BJ (cell line): Measurements from ENCODE around the gene PIK3R2. TPM values are rescaled to one million over a fixed set of nuclear protein-coding genes. Genes with fewer than 3 reads are reported as not detected.

Experiments
- CTCF ChIA-PET: fragments of 350-600 bp; formaldehyde crosslinking; extraction: SDS; loops from one replicate; lab custom pipeline; 2021; ENCODE audit warnings: antibody characterized with exemption, inconsistent platforms; lab: Yijun Ruan, JAX
- POLR2A ChIA-PET: fragments of 300-600 bp; sonication (Branson Sonifier 250); formaldehyde crosslinking; extraction: SDS; loops from one replicate; lab custom pipeline; 2021; ENCODE audit warnings: antibody characterized with exemption; lab: Charles Lee
- DNase-seq: peaks from one replicate; pipeline ENCODE4 v3.0.0-alpha.2; 2011; ENCODE audit warnings: low read depth
- H3K27me3 ChIP-seq: 2 replicates; pipeline ENCODE4 v1.6.0; 2011; ENCODE audit warnings: low read length; ENCODE audit not compliant: control insufficient read depth, insufficient read depth
- H3K36me3 ChIP-seq: 2 replicates; pipeline ENCODE4 v1.5.1; 2011; ENCODE audit warnings: low read length; ENCODE audit not compliant: control insufficient read depth, insufficient read depth
- H3K4me3 ChIP-seq: 2 replicates; pipeline ENCODE4 v1.5.1; 2011; ENCODE audit warnings: low read depth, mild to moderate bottlenecking, control low read depth, low read length
- polyA plus RNA-seq: library from polyadenylated mRNA; depleted of rRNA; stranded (reverse); fragments of >200 nt; gene quantifications from 2 replicates; pipeline ENCODE4 v1.2.3, GENCODE V29; 2011
- TF ChIP-seq, protein P1 (sequence below): IDR thresholded peaks from 2 replicates; pipeline ENCODE4 v1.5.1; 2011; ENCODE audit warnings: low read depth, mild to moderate bottlenecking, control low read depth, inconsistent platforms, low read length, moderate library complexity; ENCODE audit not compliant: insufficient read depth

Gene PIK3R2
- polyA plus RNA-seq, 1 experiment, result 17.4 TPM

DNA sequence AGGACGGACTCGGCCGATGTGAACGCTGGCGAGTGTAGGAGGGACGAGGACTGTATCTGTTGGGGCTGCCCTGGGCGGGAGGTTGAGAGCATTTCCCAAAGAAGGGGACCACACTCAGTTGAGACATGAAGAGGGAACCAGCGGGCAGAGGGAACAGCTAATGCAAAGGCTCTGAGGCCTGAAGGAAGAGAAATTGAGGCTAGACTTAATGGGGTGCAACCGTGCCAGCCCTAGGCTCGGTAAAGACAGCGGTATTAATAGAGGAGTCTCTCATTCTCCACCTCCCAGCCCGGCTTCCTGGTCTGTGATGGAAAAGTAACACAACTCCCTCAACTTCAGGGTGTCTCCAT lies 41.2 kb downstream of the PIK3R2 start:
- TF ChIP-seq, protein P1, sequence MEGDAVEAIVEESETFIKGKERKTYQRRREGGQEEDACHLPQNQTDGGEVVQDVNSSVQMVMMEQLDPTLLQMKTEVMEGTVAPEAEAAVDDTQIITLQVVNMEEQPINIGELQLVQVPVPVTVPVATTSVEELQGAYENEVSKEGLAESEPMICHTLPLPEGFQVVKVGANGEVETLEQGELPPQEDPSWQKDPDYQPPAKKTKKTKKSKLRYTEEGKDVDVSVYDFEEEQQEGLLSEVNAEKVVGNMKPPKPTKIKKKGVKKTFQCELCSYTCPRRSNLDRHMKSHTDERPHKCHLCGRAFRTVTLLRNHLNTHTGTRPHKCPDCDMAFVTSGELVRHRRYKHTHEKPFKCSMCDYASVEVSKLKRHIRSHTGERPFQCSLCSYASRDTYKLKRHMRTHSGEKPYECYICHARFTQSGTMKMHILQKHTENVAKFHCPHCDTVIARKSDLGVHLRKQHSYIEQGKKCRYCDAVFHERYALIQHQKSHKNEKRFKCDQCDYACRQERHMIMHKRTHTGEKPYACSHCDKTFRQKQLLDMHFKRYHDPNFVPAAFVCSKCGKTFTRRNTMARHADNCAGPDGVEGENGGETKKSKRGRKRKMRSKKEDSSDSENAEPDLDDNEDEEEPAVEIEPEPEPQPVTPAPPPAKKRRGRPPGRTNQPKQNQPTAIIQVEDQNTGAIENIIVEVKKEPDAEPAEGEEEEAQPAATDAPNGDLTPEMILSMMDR, result no peak
- no peak for DNase-seq
- H3K36me3 ChIP-seq, result peaks cover 16% of the 10 kb centered on the region
- no peaks in the 10 kb centered on the region for H3K27me3 ChIP-seq
- CTCF ChIA-PET, result interaction anchor here (0.6 to 2.1 kb wide), 3 partner anchors 14 to 30 kb away, joined by 4 to 7 read pairs (median 5); no protein-coding TSS in a partner anchor
- H3K4me3 ChIP-seq, result peak overlapping the region; percentile 87
- POLR2A ChIA-PET, result no interaction called here

DNA sequence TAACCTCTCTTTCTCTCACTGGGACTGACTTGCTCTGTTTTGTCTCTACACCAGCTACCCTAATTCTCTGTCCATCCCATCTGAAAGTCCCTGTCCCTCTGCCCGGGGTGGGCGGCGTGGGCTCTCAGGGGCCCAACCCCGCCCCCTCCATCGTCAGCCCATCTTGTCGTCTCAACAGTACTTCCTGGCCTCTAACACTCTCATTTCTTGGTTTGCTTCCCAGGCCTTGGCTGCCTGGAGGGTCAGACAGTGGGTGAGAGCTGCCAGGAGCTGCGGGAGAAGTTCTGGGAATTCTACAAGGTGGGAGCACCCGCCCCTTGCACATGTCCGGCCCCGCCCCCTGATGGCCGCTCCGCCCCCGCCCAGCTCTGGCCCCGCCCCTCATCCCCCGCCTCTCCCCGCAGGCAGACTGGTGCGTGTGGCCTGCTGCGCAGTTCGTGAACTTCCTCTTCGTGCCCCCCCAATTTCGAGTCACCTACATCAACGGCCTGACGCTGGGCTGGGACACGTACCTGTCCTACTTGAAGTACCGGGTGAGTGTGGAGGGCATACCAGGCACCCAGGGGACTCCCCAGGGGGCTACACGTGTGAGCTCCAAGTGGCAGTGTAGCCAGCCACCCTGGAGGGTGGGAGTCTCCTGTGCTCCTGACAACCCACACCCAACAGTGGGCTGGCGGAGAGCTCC lies 41.7 kb downstream of the PIK3R2 start:
- ChIA-PET CTCF (interaction anchor here (1.0 to 1.1 kb wide), 2 partner anchors 12 to 13 kb away, joined by 3 to 5 read pairs; no protein-coding TSS in a partner anchor), POLR2A (interaction anchor here (0.5 kb wide), 1 partner anchor 74 kb away, joined by 3 read pairs; no protein-coding TSS in a partner anchor)
- DNase-seq, result no peak
- Histone ChIP-seq H3K27me3 (no peaks in the 10 kb centered on the region), H3K36me3 (peaks cover 16% of the 10 kb centered on the region), H3K4me3 (no peak overlapping the region)
- TF ChIP-seq, protein P1, result no peak

DNA sequence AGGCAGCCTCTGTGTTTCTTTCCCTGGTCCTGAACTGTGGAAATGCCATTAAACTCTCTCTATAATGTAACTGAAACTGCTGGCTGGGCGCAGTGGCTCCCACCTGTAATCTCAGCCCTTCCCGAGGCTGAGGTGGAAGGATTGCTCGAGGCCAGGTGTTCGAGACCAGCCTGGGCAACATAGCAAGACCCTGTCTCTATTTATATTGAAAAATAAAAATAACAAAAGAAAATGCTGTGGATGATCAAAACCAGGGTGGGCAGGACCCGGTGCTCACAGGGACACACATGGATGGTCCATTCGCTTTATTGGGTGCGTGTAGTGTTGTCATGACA lies 43.5 kb downstream of the PIK3R2 start:
- no peak for DNase-seq
- Histone ChIP-seq H3K27me3 (no peaks in the 10 kb centered on the region), H3K36me3 (peaks cover 21% of the 10 kb centered on the region), H3K4me3 (no peak overlapping the region)
- POLR2A ChIA-PET, result no interaction called here
- CTCF ChIA-PET, result interaction anchor here (1.4 kb wide), 1 partner anchor 55 kb away, joined by 3 read pairs; no protein-coding TSS in a partner anchor
- TF ChIP-seq, protein P1, result no peak

DNA sequence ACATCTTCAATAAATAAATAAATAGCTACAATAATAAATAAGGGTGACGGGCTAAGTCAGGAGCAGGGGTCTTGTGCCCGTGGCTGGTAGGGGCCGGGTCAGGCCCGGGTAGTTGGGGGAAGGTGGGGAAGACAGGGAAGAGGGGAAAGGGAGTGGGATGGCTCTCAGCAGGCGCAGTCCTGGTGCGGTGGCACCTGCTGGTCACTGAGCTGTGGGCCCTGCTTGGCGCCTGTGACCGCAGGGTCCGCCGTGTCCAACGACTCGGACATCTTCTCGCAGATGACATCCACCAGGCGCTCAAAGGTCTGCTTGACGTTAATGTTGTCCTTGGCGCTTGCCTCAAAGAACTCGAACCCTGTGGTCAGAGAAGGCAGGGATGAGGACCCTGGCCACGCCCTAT lies 44.3 kb downstream of the PIK3R2 start:
- Histone ChIP-seq H3K4me3 (no peak overlapping the region), H3K27me3 (no peaks in the 10 kb centered on the region), H3K36me3 (peaks cover 21% of the 10 kb centered on the region)
- DNase-seq, result no peak
- TF ChIP-seq, protein P1, result no peak
- ChIA-PET POLR2A (no interaction called here), CTCF (interaction anchor here (1.4 kb wide), 1 partner anchor 55 kb away, joined by 3 read pairs; no protein-coding TSS in a partner anchor)

DNA sequence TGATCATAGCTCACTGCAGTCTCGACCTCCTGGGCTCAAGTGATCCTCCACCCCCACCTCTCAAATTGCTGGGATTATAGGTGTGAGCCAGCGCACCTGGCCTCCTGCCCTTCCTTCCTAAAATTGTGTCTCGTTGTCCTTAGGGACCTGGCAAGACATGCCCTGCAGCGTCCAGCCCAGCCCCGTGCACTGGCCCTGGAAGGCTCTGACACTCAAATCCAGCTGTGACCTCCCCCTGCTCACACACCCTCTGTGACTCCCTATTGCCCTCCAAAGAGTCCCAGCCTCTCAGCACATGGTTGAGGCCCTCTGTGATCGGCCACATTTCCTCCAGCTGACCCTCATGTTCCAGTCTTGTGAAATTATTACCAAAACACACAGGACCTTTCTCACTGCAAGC lies 45.0 kb downstream of the PIK3R2 start:
- TF ChIP-seq, protein P1, result no peak
- POLR2A ChIA-PET, result no interaction called here
- H3K36me3 ChIP-seq, result peaks cover 21% of the 10 kb centered on the region

More for the DNA sequence above, 45.0 kb downstream of the PIK3R2 start:
- Histone ChIP-seq H3K4me3 (no peak overlapping the region), H3K27me3 (no peaks in the 10 kb centered on the region)
- CTCF ChIA-PET, result interaction anchor here (12.0 kb wide), 1 partner anchor 55 kb away, joined by 109 read pairs; a partner anchor contains a TSS
- DNase-seq, result no peak
